Mucosa of stomach (tissue), 1 donor: ENCODE results near the gene RNF123.

Experiments
- H3K27me3 ChIP-seq: one replicate; pipeline ENCODE4 v1.7.0; 2013; ENCODE audit warnings: mild to moderate bottlenecking, low read length; ENCODE audit not compliant: control insufficient read depth, insufficient read depth
- H3K36me3 ChIP-seq: one replicate; pipeline ENCODE4 v1.7.0; 2013; ENCODE audit warnings: low read length; ENCODE audit not compliant: control insufficient read depth, insufficient read depth
- H3K4me1 ChIP-seq: one replicate; pipeline ENCODE4 v1.7.0; 2013; ENCODE audit warnings: mild to moderate bottlenecking, low read length; ENCODE audit not compliant: control insufficient read depth, insufficient read depth
- H3K4me3 ChIP-seq: one replicate; pipeline ENCODE4 v1.7.0; 2013; ENCODE audit warnings: low read length
- H3K9ac ChIP-seq: one replicate; pipeline ENCODE4 v1.7.0; 2013; ENCODE audit warnings: mild to moderate bottlenecking, low read length, moderate library complexity
- H3K9me3 ChIP-seq: one replicate; pipeline ENCODE4 v1.7.0; 2013; ENCODE audit warnings: mild to moderate bottlenecking, low read length, moderate library complexity; ENCODE audit not compliant: control insufficient read depth
- donor health status: Pancreatic carcinoma.

RNF123 gene

GRCh38 chr3:49700014-49700413 lies 10.7 kb downstream of the RNF123 start:
- Histone ChIP-seq H3K4me1 (no peaks in the 10 kb centered on the region), H3K4me3 (no peak overlapping the region), H3K9ac (no peak overlapping the region), H3K36me3 (no peaks in the 10 kb centered on the region), H3K27me3 (no peaks in the 10 kb centered on the region), H3K9me3 (no peaks in the 10 kb centered on the region)

- no peaks in the 10 kb centered on the region for H3K9me3 ChIP-seq
- H3K9ac ChIP-seq, result no peak overlapping the region
- no peaks in the 10 kb centered on the region for H3K36me3 ChIP-seq
- H3K4me1 ChIP-seq, result no peaks in the 10 kb centered on the region
- no peak overlapping the region for H3K4me3 ChIP-seq
- H3K27me3 ChIP-seq, result no peaks in the 10 kb centered on the region
Measured at GRCh38 chr3:49700453-49701128, 11.2 kb downstream of the RNF123 start.

GRCh38 chr3:49701388-49702077 lies 12.2 kb downstream of the RNF123 start:
- Histone ChIP-seq H3K27me3 (no peaks in the 10 kb centered on the region), H3K4me3 (no peak overlapping the region), H3K9ac (no peak overlapping the region), H3K9me3 (no peaks in the 10 kb centered on the region), H3K36me3 (no peaks in the 10 kb centered on the region), H3K4me1 (no peaks in the 10 kb centered on the region)

GRCh38 chr3:49702672-49703071 lies 13.3 kb downstream of the RNF123 start:
- Histone ChIP-seq H3K9ac (no peak overlapping the region), H3K4me1 (no peaks in the 10 kb centered on the region), H3K9me3 (no peaks in the 10 kb centered on the region), H3K27me3 (no peaks in the 10 kb centered on the region), H3K36me3 (no peaks in the 10 kb centered on the region), H3K4me3 (no peak overlapping the region)

GRCh38 chr3:49703443-49703927 lies 14.1 kb downstream of the RNF123 start:
- no peaks in the 10 kb centered on the region for H3K36me3 ChIP-seq
- no peak overlapping the region for H3K4me3 ChIP-seq
- no peaks in the 10 kb centered on the region for H3K4me1 ChIP-seq
- H3K27me3 ChIP-seq, result no peaks in the 10 kb centered on the region
- no peaks in the 10 kb centered on the region for H3K9me3 ChIP-seq
- no peak overlapping the region for H3K9ac ChIP-seq

- no peak overlapping the region for H3K4me3 ChIP-seq
- no peaks in the 10 kb centered on the region for H3K36me3 ChIP-seq
- H3K9me3 ChIP-seq, result no peaks in the 10 kb centered on the region
- H3K9ac ChIP-seq, result no peak overlapping the region
- H3K4me1 ChIP-seq, result no peaks in the 10 kb centered on the region
- no peaks in the 10 kb centered on the region for H3K27me3 ChIP-seq
Measured at GRCh38 chr3:49703956-49704355, 14.6 kb downstream of the RNF123 start.

GRCh38 chr3:49704629-49705028 lies 15.3 kb downstream of the RNF123 start:
- no peaks in the 10 kb centered on the region for H3K36me3 ChIP-seq
- no peaks in the 10 kb centered on the region for H3K9me3 ChIP-seq
- H3K27me3 ChIP-seq, result no peaks in the 10 kb centered on the region
- H3K4me3 ChIP-seq, result no peak overlapping the region
- no peak overlapping the region for H3K9ac ChIP-seq
- H3K4me1 ChIP-seq, result no peaks in the 10 kb centered on the region

- H3K4me1 ChIP-seq, result no peaks in the 10 kb centered on the region
- no peak overlapping the region for H3K4me3 ChIP-seq
- no peaks in the 10 kb centered on the region for H3K36me3 ChIP-seq
- no peak overlapping the region for H3K9ac ChIP-seq
- no peaks in the 10 kb centered on the region for H3K27me3 ChIP-seq
- no peaks in the 10 kb centered on the region for H3K9me3 ChIP-seq
Measured at GRCh38 chr3:49705390-49705960, 16.1 kb downstream of the RNF123 start.

- no peaks in the 10 kb centered on the region for H3K9me3 ChIP-seq
- H3K4me3 ChIP-seq, result no peak overlapping the region
- no peaks in the 10 kb centered on the region for H3K36me3 ChIP-seq
- H3K9ac ChIP-seq, result no peak overlapping the region
- no peaks in the 10 kb centered on the region for H3K4me1 ChIP-seq
- no peaks in the 10 kb centered on the region for H3K27me3 ChIP-seq
Measured at GRCh38 chr3:49706456-49707112, 17.2 kb downstream of the RNF123 start.

GRCh38 chr3:49707113-49707480 lies 17.7 kb downstream of the RNF123 start:
- Histone ChIP-seq H3K9me3 (no peaks in the 10 kb centered on the region), H3K36me3 (no peaks in the 10 kb centered on the region), H3K4me1 (no peaks in the 10 kb centered on the region), H3K9ac (no peak overlapping the region), H3K4me3 (no peak overlapping the region), H3K27me3 (no peaks in the 10 kb centered on the region)

- H3K4me1 ChIP-seq, result no peaks in the 10 kb centered on the region
- H3K9me3 ChIP-seq, result no peaks in the 10 kb centered on the region
- no peaks in the 10 kb centered on the region for H3K27me3 ChIP-seq
- H3K36me3 ChIP-seq, result no peaks in the 10 kb centered on the region
- H3K9ac ChIP-seq, result no peak overlapping the region
- no peak overlapping the region for H3K4me3 ChIP-seq
Measured at GRCh38 chr3:49709852-49710251, 20.5 kb downstream of the RNF123 start.

- no peak overlapping the region for H3K9ac ChIP-seq
- H3K9me3 ChIP-seq, result no peaks in the 10 kb centered on the region
- no peaks in the 10 kb centered on the region for H3K27me3 ChIP-seq
- H3K4me1 ChIP-seq, result no peaks in the 10 kb centered on the region
- H3K36me3 ChIP-seq, result no peaks in the 10 kb centered on the region
- no peak overlapping the region for H3K4me3 ChIP-seq
Measured at GRCh38 chr3:49711489-49711888, 22.1 kb downstream of the RNF123 start.
